Neural progenitor cell (in vitro differentiated cells): ENCODE results near the gene MTCL1. TPM values are rescaled to one million over a fixed set of nuclear protein-coding genes. Genes with fewer than 3 reads are reported as not detected.

Source experiments
- DNase-seq: peaks from one replicate; pipeline ENCODE4 v3.0.0-alpha.2; 2016; ENCODE audit warnings: low spot score
- H2AFZ ChIP-seq: fragments of 200-600 bp; sonication (generic); replicated peaks from 2 replicates; pipeline ENCODE4 v1.6.1; 2016; ENCODE audit warnings: antibody characterized with exemption
- H3F3A ChIP-seq: fragments of 200-600 bp; sonication (generic); 2 replicates; pipeline ENCODE4 v1.6.1; 2016; ENCODE audit warnings: antibody characterized with exemption, low read depth
- H3K27ac ChIP-seq: fragments of 200-600 bp; sonication (generic); 2 replicates; pipeline ENCODE4 v1.5.1; 2016; ENCODE audit warnings: mild to moderate bottlenecking
- H3K27me3 ChIP-seq: fragments of 200-600 bp; sonication (generic); 2 replicates; pipeline ENCODE4 v1.6.1; 2016; ENCODE audit warnings: mild to moderate bottlenecking, moderate library complexity
- H3K36me3 ChIP-seq: fragments of 200-600 bp; sonication (generic); 2 replicates; pipeline ENCODE4 v1.5.1; 2016
- H3K4me1 ChIP-seq: fragments of 200-600 bp; sonication (generic); 2 replicates; pipeline ENCODE4 v1.6.1; 2016; ENCODE audit warnings: mixed run types
- H3K4me2 ChIP-seq: fragments of 200-600 bp; sonication (generic); 2 replicates; pipeline ENCODE4 v1.6.1; 2016
- H3K4me3 ChIP-seq: fragments of 200-600 bp; sonication (generic); 2 replicates; pipeline ENCODE4 v1.5.1; 2016
- H3K79me2 ChIP-seq: fragments of 200-600 bp; sonication (generic); 2 replicates; pipeline ENCODE4 v1.6.1; 2016; ENCODE audit warnings: low read depth
- H3K9ac ChIP-seq: fragments of 200-600 bp; sonication (generic); 2 replicates; pipeline ENCODE4 v1.6.1; 2016
- H3K9me3 ChIP-seq: fragments of 200-600 bp; sonication (generic); 2 replicates; pipeline ENCODE4 v1.5.1; 2016; ENCODE audit warnings: low read depth
- H4K20me1 ChIP-seq: fragments of 200-600 bp; sonication (generic); 2 replicates; pipeline ENCODE4 v1.6.1; 2016; ENCODE audit warnings: low read depth
- H3K27ac Mint-ChIP-seq: 3 replicates; pipeline ENCODE4 v1.8.0; 2021; ENCODE audit warnings: mixed read lengths
- H3K27me3 Mint-ChIP-seq: 2 replicates; pipeline ENCODE4 v1.8.0; 2022; ENCODE audit warnings: low read depth, mild to moderate bottlenecking, inconsistent platforms, moderate library complexity, mixed read lengths; ENCODE audit not compliant: insufficient read depth
- H3K36me3 Mint-ChIP-seq: 3 replicates; pipeline ENCODE4 v1.8.0; 2021; ENCODE audit warnings: mixed read lengths
- H3K4me1 Mint-ChIP-seq: 3 replicates; pipeline ENCODE4 v1.8.0; 2021; ENCODE audit warnings: mixed read lengths
- H3K4me3 Mint-ChIP-seq: 3 replicates; pipeline ENCODE4 v1.8.0; 2021; ENCODE audit warnings: mild to moderate bottlenecking, moderate library complexity, mixed read lengths
- H3K9me3 Mint-ChIP-seq: 3 replicates; pipeline ENCODE4 v1.8.0; 2020; ENCODE audit warnings: mixed read lengths
- EZH2 ChIP-seq: fragments of 200-600 bp; sonication (generic); IDR thresholded peaks from 2 replicates; pipeline ENCODE4 v1.6.1; 2017; ENCODE audit warnings: antibody characterized with exemption, mild to moderate bottlenecking, moderate library complexity
- EZH2phosphoT487 ChIP-seq: fragments of 200-600 bp; sonication (generic); IDR thresholded peaks from 2 replicates; pipeline ENCODE4 v1.6.1; 2017; ENCODE audit warnings: antibody characterized with exemption
- total RNA-seq: library from RNA; depleted of rRNA; stranded (reverse); fragments of >200 nt; gene quantifications from 2 replicates; pipeline ENCODE4 v1.2.3, GENCODE V29; 2015; ENCODE audit warnings: low replicate concordance
- TF ChIP-seq, protein P1 (sequence below): fragments of 200-600 bp; sonication (generic); IDR thresholded peaks from 2 replicates; pipeline ENCODE4 v1.5.1; 2017; ENCODE audit warnings: antibody characterized with exemption, mild to moderate bottlenecking

The MTCL1 gene
- total RNA-seq, 1 donor from 2014 or later: 36.9 TPM

DNA sequence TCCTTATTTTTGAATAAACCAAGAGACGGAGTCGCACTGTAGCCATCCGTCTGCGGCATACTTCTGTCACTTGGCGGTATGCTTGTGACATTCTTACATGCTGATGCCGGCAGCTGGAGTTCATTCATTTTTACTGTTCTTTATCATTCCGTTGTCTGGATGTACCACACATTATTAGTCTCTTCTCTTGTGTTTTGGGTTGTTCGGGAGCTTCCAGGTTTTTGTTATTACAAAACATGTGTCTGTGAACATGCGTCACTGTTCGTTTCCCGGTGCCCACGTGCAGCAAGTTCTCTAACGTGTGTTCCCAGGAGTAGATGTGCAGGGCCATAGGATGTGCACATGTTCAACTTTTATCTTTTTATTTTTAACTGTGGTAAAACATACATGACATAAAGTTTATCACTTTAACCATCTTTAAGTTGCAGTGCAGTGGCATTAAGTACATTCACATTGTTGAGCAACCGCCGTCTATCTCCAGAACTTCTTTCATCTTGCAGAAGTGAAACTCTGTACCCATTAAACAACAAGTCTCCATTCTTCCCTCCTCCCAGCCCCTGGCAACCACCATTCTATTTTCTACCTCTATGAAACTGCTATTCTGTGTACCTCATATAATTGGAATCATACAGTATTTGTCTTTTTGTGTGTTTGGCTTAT lies 40.1 kb downstream of the MTCL1 start:
- Histone ChIP-seq H2AFZ (no peak overlapping the region), H3K27ac (no peak overlapping the region), H3K4me1 (peaks cover 13% of the 10 kb centered on the region), H4K20me1 (peaks cover 17% of the 10 kb centered on the region), H3K4me2 (no peak overlapping the region), H3K9me3 (no peaks in the 10 kb centered on the region), H3K4me3 (no peak overlapping the region), H3K27me3 (no peaks in the 10 kb centered on the region), H3F3A (peaks cover 6% of the 10 kb centered on the region), H3K79me2 (peaks cover 74% of the 10 kb centered on the region), H3K9ac (no peak overlapping the region), H3K36me3 (peaks cover 4% of the 10 kb centered on the region)
- Mint-ChIP-seq H3K27me3 (peaks cover 3% of the 10 kb centered on the region), H3K4me3 (no peak overlapping the region), H3K27ac (no peak overlapping the region), H3K9me3 (no peaks in the 10 kb centered on the region), H3K4me1 (no peaks in the 10 kb centered on the region), H3K36me3 (peaks cover 11% of the 10 kb centered on the region)
- TF ChIP-seq EZH2 (no peak), EZH2phosphoT487 (no peak)
- TF ChIP-seq, protein P1, sequence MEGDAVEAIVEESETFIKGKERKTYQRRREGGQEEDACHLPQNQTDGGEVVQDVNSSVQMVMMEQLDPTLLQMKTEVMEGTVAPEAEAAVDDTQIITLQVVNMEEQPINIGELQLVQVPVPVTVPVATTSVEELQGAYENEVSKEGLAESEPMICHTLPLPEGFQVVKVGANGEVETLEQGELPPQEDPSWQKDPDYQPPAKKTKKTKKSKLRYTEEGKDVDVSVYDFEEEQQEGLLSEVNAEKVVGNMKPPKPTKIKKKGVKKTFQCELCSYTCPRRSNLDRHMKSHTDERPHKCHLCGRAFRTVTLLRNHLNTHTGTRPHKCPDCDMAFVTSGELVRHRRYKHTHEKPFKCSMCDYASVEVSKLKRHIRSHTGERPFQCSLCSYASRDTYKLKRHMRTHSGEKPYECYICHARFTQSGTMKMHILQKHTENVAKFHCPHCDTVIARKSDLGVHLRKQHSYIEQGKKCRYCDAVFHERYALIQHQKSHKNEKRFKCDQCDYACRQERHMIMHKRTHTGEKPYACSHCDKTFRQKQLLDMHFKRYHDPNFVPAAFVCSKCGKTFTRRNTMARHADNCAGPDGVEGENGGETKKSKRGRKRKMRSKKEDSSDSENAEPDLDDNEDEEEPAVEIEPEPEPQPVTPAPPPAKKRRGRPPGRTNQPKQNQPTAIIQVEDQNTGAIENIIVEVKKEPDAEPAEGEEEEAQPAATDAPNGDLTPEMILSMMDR: no peak
- no peak for DNase-seq

DNA sequence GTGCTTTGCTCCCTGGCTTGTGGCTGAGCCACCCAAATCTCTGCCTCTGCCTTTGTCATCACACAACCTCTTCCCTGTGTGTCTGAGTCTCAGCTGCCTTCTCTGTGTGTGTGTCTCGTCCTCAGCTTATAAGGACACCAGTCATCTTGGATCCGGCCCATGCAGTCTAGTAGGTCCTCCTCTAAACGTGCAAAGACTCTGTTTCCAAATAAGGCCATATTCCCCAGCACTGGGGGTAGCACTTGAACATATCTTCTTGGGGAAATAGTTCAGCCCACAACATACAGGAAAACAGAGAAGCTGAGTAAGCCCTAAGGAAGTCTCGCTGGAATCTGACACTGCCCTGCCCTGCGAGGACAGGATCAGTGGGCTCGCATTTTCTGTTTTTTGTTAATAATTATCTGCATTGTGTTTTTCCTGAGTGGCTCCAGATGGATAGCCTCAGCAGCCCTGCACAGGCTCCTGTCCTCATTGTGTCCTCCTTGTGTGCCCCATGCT lies 42.1 kb downstream of the MTCL1 start:
- Histone ChIP-seq H3K27me3 (no peaks in the 10 kb centered on the region), H3F3A (no peaks in the 10 kb centered on the region), H3K4me2 (no peak overlapping the region), H4K20me1 (peaks cover 4% of the 10 kb centered on the region), H3K4me3 (no peak overlapping the region), H3K9ac (no peak overlapping the region), H3K9me3 (no peaks in the 10 kb centered on the region), H3K36me3 (peaks cover 4% of the 10 kb centered on the region), H3K4me1 (no peaks in the 10 kb centered on the region), H3K79me2 (peaks cover 71% of the 10 kb centered on the region), H2AFZ (no peak overlapping the region), H3K27ac (no peak overlapping the region)
- H3K4me3 Mint-ChIP-seq: no peak overlapping the region
- TF ChIP-seq EZH2: no peak
- no peak for TF ChIP-seq EZH2phosphoT487
- TF ChIP-seq, protein P1: no peak
- H3K27ac Mint-ChIP-seq: no peak overlapping the region
- peaks cover 3% of the 10 kb centered on the region for H3K27me3 Mint-ChIP-seq
- H3K36me3 Mint-ChIP-seq: peaks cover 8% of the 10 kb centered on the region
- peaks cover 13% of the 10 kb centered on the region for H3K4me1 Mint-ChIP-seq
- no peaks in the 10 kb centered on the region for H3K9me3 Mint-ChIP-seq
- no peak for DNase-seq

DNA sequence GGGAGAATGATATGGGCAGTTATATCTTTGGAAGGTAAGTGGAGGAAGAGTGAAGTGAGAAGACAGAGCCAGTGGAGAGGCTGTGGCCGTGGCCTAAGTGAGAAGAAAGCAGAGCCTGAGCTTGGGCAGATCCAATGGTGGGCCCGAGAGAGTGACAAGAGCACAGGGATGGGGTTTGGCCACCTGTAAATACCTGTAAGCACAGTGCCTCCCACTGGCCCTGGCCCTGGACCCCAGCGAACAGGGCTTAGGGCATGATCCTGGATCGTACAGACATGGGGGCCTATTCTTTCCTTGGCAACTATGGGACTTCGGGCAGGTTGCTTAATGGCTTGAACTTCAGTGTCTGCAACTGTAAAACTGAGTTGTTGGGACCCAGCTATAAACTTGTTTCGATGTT lies 44.1 kb downstream of the MTCL1 start:
- H3K79me2 ChIP-seq: peaks cover 68% of the 10 kb centered on the region
- H3K27ac Mint-ChIP-seq: no peak overlapping the region

More for the DNA sequence above, 44.1 kb downstream of the MTCL1 start:
- Histone ChIP-seq H3K4me1 (no peaks in the 10 kb centered on the region), H3K4me2 (no peak overlapping the region), H3K27ac (no peak overlapping the region), H4K20me1 (peaks cover 4% of the 10 kb centered on the region), H3K9ac (no peak overlapping the region), H3K36me3 (no peaks in the 10 kb centered on the region), H3K27me3 (no peaks in the 10 kb centered on the region), H2AFZ (no peak overlapping the region), H3K4me3 (no peak overlapping the region), H3F3A (no peaks in the 10 kb centered on the region), H3K9me3 (no peaks in the 10 kb centered on the region)
- no peak overlapping the region for H3K4me3 Mint-ChIP-seq
- no peaks in the 10 kb centered on the region for H3K9me3 Mint-ChIP-seq
- no peak for DNase-seq
- TF ChIP-seq EZH2 (no peak), EZH2phosphoT487 (no peak)
- TF ChIP-seq, protein P1: no peak
- H3K4me1 Mint-ChIP-seq: peaks cover 13% of the 10 kb centered on the region
- H3K36me3 Mint-ChIP-seq: peaks cover 12% of the 10 kb centered on the region
- H3K27me3 Mint-ChIP-seq: peaks cover 3% of the 10 kb centered on the region
